SK-N-SH (cell line): Measurements from ENCODE around the gene TRAPPC12.

Source experiments
- CTCF ChIP-seq: fragments of 200-600 bp; sonication (generic); IDR thresholded peaks from 2 replicates; pipeline ENCODE4 v1.6.1; 2017; ENCODE audit warnings: antibody characterized with exemption, mild to moderate bottlenecking, moderate library complexity
- REST ChIP-seq: IDR thresholded peaks from 2 replicates; pipeline ENCODE4 v1.6.1; 2012; ENCODE audit warnings: mild to moderate bottlenecking, low read depth, low read length, moderate library complexity

- TF ChIP-seq CTCF (no peak), REST (no peak)
These were observed 17.5 kb downstream of the TRAPPC12 start for GRCh38 chr2:3396920-3397559.
